HEK293 (cell line): ENCODE measurements around the gene ZG16.

Source experiments
- CTCF ChIP-seq: fragments of 450-650 bp; formaldehyde crosslinking; IDR thresholded peaks from 2 replicates; pipeline ENCODE4 v1.5.1; 2016; ENCODE audit warnings: missing biosample characterization, missing genetic modification characterization
- ZBTB26 ChIP-seq: fragments of 450-650 bp; formaldehyde crosslinking; optimal IDR thresholded peaks from 2 replicates; pipeline ENCODE3; 2016; ENCODE audit warnings: missing biosample characterization, mild to moderate bottlenecking, missing genetic modification characterization
- ZNF658 ChIP-seq: fragments of 450-650 bp; formaldehyde crosslinking; IDR thresholded peaks from 2 replicates; pipeline ENCODE4; 2016; ENCODE audit warnings: missing biosample characterization, missing genetic modification characterization

DNA sequence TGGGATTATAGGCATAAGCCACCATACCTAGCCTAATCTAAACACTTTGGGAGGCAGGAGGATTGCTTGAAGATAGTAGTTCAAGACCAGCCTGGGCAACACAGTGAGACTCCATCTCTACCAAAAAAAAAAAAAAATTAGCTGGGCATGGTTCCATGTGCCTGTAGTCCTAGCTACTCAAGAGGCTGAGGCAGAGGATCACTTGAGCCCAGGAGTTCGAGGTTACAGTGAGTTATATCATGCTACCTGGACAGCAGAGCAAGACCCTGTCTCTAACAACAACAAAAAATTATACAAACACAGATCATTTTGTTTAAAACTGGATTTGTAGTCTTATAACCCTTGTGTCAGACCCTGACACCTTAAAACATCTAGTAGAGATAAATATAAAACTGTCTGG is 24.5 kb upstream of the ZG16 start:
- TF ChIP-seq CTCF (tag by site-specific recombination) (no peak), ZBTB26 (tag by site-specific recombination) (no peak), ZNF658 (tag by site-specific recombination) (no peak)
